K562 (cell line): ENCODE results near the gene COL4A1. TPM values are rescaled to one million over a fixed set of nuclear protein-coding genes. Genes with fewer than 3 reads are reported as not detected.

Source experiments
- ATAC-seq: fragments of 200-7000 bp; cut with Tn5 transposase; 3 replicates; pipeline ENCODE4 v1.9.1; 2020; ENCODE audit warnings: moderate library complexity
- BruUV-seq: library from RNA; stranded (reverse); fragments of 400-500 nt; replicated peaks from 2 replicates; lab custom pipeline; 2021; lab: Mats Ljungman, UMichigan
- CTCF ChIA-PET: fragments of 300-600 bp; formaldehyde crosslinking; extraction: SDS; loops from one replicate; lab custom pipeline; 2021; ENCODE audit warnings: low intra/inter-chr PET ratio; lab: Yijun Ruan, JAX
- POLR2A ChIA-PET: fragments of 300-600, 350-650 bp; sonication (Branson Sonifier 250); formaldehyde crosslinking; extraction: SDS; loops from one replicate; lab custom pipeline; 2021; ENCODE audit warnings: antibody characterized with exemption, inconsistent platforms; lab: Yijun Ruan, JAX
- DNase-seq, 4 experiments: peaks; one replicate each; pipeline versions ENCODE4 v3.0.0 to v3.0.0-alpha.2; 2011 to 2018; ENCODE audit warnings: low spot score in 3 of 4, mixed read lengths in 3 of 4; ENCODE audit errors: extremely low read depth in 1 of 4
- FAIRE-seq: peaks from 2 replicates; lab custom pipeline; 2011; peaks lifted over from hg19 to GRCh38; lab: Jason Lieb, UNC
- H2AFZ ChIP-seq: 2 replicates; pipeline ENCODE4 v1.6.0; 2011; ENCODE audit warnings: low read depth, low read length, control low read depth, inconsistent platforms
- H3K27ac ChIP-seq: fragments of 200-600 bp; 3 replicates; pipeline ENCODE4 v1.8.0; 2011; ENCODE audit warnings: low read depth, mild to moderate bottlenecking, control low read depth, inconsistent platforms, low read length, moderate library complexity, mixed read lengths; ENCODE audit errors: extremely low read depth
- H3K27me3 ChIP-seq, 2 experiments: fragments of 300-600 bp in 1 of 2; 2 replicates in 1 of 2; 3 replicates in 1 of 2; pipeline versions ENCODE4 v1.6.0 to v1.8.0; 2011; ENCODE audit warnings: inconsistent platforms in 2 of 2, low read length in 2 of 2, mild to moderate bottlenecking in 1 of 2, mixed read lengths in 1 of 2, moderate library complexity in 1 of 2; ENCODE audit not compliant: control insufficient read depth in 2 of 2, insufficient read depth in 2 of 2
- H3K36me3 ChIP-seq: fragments of 300-600 bp; 3 replicates; pipeline ENCODE4 v1.8.0; 2011; ENCODE audit warnings: mild to moderate bottlenecking, low read length, inconsistent platforms; ENCODE audit not compliant: control insufficient read depth, insufficient read depth
- H3K4me1 ChIP-seq, 2 experiments: fragments of 200-600 bp in 1 of 2; replicated peaks in 1 of 2; 2 replicates in 1 of 2; 3 replicates in 1 of 2; pipeline versions ENCODE4 v1.5.1 to v1.8.0; 2011; ENCODE audit warnings: inconsistent platforms in 2 of 2, low read length in 2 of 2, mild to moderate bottlenecking in 1 of 2, mixed read lengths in 1 of 2, moderate library complexity in 1 of 2; ENCODE audit not compliant: control insufficient read depth in 2 of 2, insufficient read depth in 2 of 2
- H3K4me2 ChIP-seq: 2 replicates; pipeline ENCODE4 v1.6.1; 2011; ENCODE audit warnings: low read length, control low read depth, inconsistent platforms, mixed read lengths; ENCODE audit not compliant: insufficient read depth
- H3K4me3 ChIP-seq: fragments of 200-600 bp; sonication (generic), shearing (Covaris generic); 2 replicates; pipeline ENCODE4 v1.5.1; 2016; ENCODE audit warnings: control low read depth, inconsistent platforms
- H3K79me2 ChIP-seq: fragments of 200-600 bp; 3 replicates; pipeline ENCODE4 v1.8.0; 2011; ENCODE audit warnings: low read length, inconsistent platforms; ENCODE audit not compliant: control insufficient read depth, insufficient read depth
- H3K9ac ChIP-seq, 2 experiments: 2 replicates each; pipeline versions ENCODE4 v1.6.0 to v1.6.1; 2011; ENCODE audit warnings: low read depth in 2 of 2, low read length in 2 of 2, control low read depth in 1 of 2, inconsistent platforms in 1 of 2, mild to moderate bottlenecking in 1 of 2, mixed read lengths in 1 of 2; ENCODE audit not compliant: insufficient read depth in 1 of 2
- H3K9me1 ChIP-seq: one replicate; pipeline ENCODE4 v1.6.0; 2011; ENCODE audit warnings: inconsistent platforms, mild to moderate bottlenecking, low read length, moderate library complexity; ENCODE audit not compliant: control insufficient read depth, insufficient read depth
- H3K9me3 ChIP-seq: replicated peaks from 2 replicates; pipeline ENCODE4 v1.5.1; 2011; ENCODE audit warnings: low read depth, low read length, inconsistent platforms; ENCODE audit not compliant: control insufficient read depth, insufficient read depth
- H4K20me1 ChIP-seq: replicated peaks from 2 replicates; pipeline ENCODE4 v1.6.1; 2011; ENCODE audit warnings: low read length, inconsistent platforms, mixed read lengths; ENCODE audit not compliant: control insufficient read depth, insufficient read depth
- CBX3 ChIP-seq, 2 experiments: IDR thresholded peaks; 1 replicate in 1 of 2; 2 replicates in 1 of 2; pipeline ENCODE4 v1.6.1; 2012; ENCODE audit warnings: inconsistent platforms in 2 of 2, low read length in 2 of 2, borderline replicate concordance in 1 of 2, control low read depth in 1 of 2
- GABPB1 ChIP-seq: sonication (generic); formaldehyde crosslinking; IDR thresholded peaks from 2 replicates; pipeline ENCODE4 v1.8.0; 2022; ENCODE audit warnings: mild to moderate bottlenecking, missing genetic modification reagents
- GABPB2 ChIP-seq: fragments of 250-450 bp; sonication (Bioruptor Pico); conservative IDR thresholded peaks from 2 replicates; pipeline ENCODE4 v1.5.1; 2021; ENCODE audit warnings: mild to moderate bottlenecking
- NFE2L1 ChIP-seq: fragments of 450-650 bp; IDR thresholded peaks from 2 replicates; pipeline ENCODE4 v1.6.1; 2016; ENCODE audit warnings: missing genetic modification characterization, low read depth, mild to moderate bottlenecking, missing compliant biosample characterization, moderate library complexity, borderline replicate concordance
- NFIX ChIP-seq: fragments of 250-450 bp; sonication (Bioruptor Pico); IDR thresholded peaks from 2 replicates; pipeline ENCODE4 v1.4.0; 2020; ENCODE audit warnings: low read depth, mild to moderate bottlenecking, moderate library complexity
- PHB ChIP-seq: fragments of 250-450 bp; sonication (Bioruptor Pico); IDR thresholded peaks from 2 replicates; pipeline ENCODE4 v1.5.0; 2021
- PRDM10 ChIP-seq: fragments of 450-650 bp; IDR thresholded peaks from 2 replicates; pipeline ENCODE4 v1.6.1; 2018; ENCODE audit not compliant: partially characterized antibody
- PRMT5 ChIP-seq: sonication (generic); formaldehyde crosslinking; IDR thresholded peaks from 2 replicates; pipeline ENCODE4 v1.5.0; 2020; ENCODE audit warnings: missing genetic modification reagents
- ZNF699 ChIP-seq: fragments of 250-450 bp; sonication (Bioruptor Pico); IDR thresholded peaks from 2 replicates; pipeline ENCODE4 v1.8.0; 2021; ENCODE audit warnings: mild to moderate bottlenecking, moderate library complexity; ENCODE audit not compliant: insufficient replicate concordance
- WGBS: fragments of 100-300 bp; shearing (Covaris generic); methylation state at CpG from one replicate; pipeline ENCODE4 v1.1.6; 2016; ENCODE audit warnings: low coverage, mixed read lengths; ENCODE audit not compliant: insufficient coverage; ENCODE audit errors: missing lambda C conversion rate; 5-methylcytosine and 5-hydroxymethylcytosine counted together
- in situ Hi-C: fragments of 300-500 bp; cut with MboI; formaldehyde crosslinking; loops from 4 replicates; pipeline ENCODE4 v1.15.0; 2018; ENCODE audit warnings: inconsistent platforms, mixed read lengths
- intact Hi-C: fragments of 100-400 bp; cut with micrococcal nuclease; formaldehyde crosslinking; loops from 2 replicates; pipeline ENCODE4 v1.14.2; 2022
- polyA plus RNA-seq, 8 experiments: library from polyadenylated mRNA; depleted of rRNA in 4 of 8; stranded (reverse) in 5 of 8; unstranded in 3 of 8; fragments of >200 nt; fragmentation: Nextera tagmentation in 2 of 8; fragmentation: Illumina TruSeq in 1 of 8; extraction: Ambion mirVana in 2 of 8; extraction: Trizol in 1 of 8; gene quantifications; 2 replicates each; pipeline versions ENCODE4 v1.2.1 to v1.2.3, GENCODE V29; 2011 to 2014; ENCODE audit warnings: inconsistent platforms in 1 of 8, missing spikeins in 1 of 8
- total RNA-seq, 7 experiments: library from RNA; depleted of rRNA in 6 of 7; stranded (reverse); fragments of >200 nt in 6 of 7; fragmentation: Illumina TruSeq in 2 of 7; extraction: Trizol in 2 of 7; gene quantifications; 2 replicates each; pipeline versions ENCODE4 v1.2.1 to v1.2.3, GENCODE V29; 2011 to 2021; ENCODE audit warnings: low replicate concordance in 1 of 7

The COL4A1 gene
- total and polyA plus RNA-seq, 9 of the 15 experiments (the other 6 are each of a cell fraction or from before 2014, with no cell fraction given) = 0.35 TPM; not detected in 8

DNA sequence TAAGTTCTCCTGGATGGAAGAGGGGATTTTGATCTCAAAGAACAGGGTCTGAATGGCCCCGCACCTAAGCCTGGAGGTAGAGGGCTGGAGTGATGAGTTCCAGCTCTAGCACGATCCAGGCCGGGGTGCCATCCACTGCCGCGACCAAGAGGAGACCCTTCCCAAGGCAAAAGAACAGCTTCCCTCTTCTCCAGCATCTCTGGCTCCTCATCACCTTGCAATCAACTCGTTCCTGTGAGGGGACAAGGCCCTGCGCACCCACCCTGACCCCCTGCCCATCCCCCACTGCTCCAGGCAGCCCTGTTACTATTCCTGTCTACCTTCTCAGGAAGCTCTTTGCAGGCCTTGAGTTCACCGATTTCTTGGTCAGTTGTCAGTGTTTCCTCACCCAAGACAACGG lies 17.8 kb downstream of the COL4A1 start:
- no peak for ATAC-seq
- intact Hi-C loops (no loop called here), in situ Hi-C loops (no loop called here)
- Histone ChIP-seq H3K36me3 (no peaks in the 10 kb centered on the region), H3K27ac (no peak overlapping the region), H2AFZ (no peak overlapping the region), H3K4me2 (no peak overlapping the region), H3K9me1 (no peaks in the 10 kb centered on the region), H4K20me1 (no peaks in the 10 kb centered on the region), H3K4me3 (no peak overlapping the region), H3K9ac (no peak overlapping the region), H3K27me3 (peaks cover 0 to 11% of the 10 kb centered on the region in 2 experiments; a peak in 3 of 5 replicates), H3K9me3 (no peaks in the 10 kb centered on the region), H3K4me1 (no peaks in the 10 kb centered on the region), H3K79me2 (no peaks in the 10 kb centered on the region)
- TF ChIP-seq ZNF699 = no peak
- TF ChIP-seq GABPB2 (CRISPR knock-in tag) = no peak
- no peak for TF ChIP-seq GABPB1 (CRISPR knock-in tag)
- no peak for TF ChIP-seq NFIX (CRISPR knock-in tag)
- TF ChIP-seq PRMT5 (CRISPR knock-in tag) = no peak
- TF ChIP-seq NFE2L1 (tag) = no peak
- TF ChIP-seq PRDM10 = no peak
- TF ChIP-seq PHB = no peak
- TF ChIP-seq CBX3 (IDR thresholded peaks at IDR 0.05; ENCODE audit: borderline replicate concordance in 1 of 2, low read length in 2 of 2) = no peak
- no peak for DNase-seq
- no TSS peak for BruUV-seq
- CTCF ChIA-PET = no interaction called here
- POLR2A ChIA-PET = interaction anchor here (0.7 to 1.2 kb wide), 2 partner anchors 42 to 58 kb away, joined by 3 read pairs; no protein-coding TSS in a partner anchor
- no peak for FAIRE-seq
- WGBS = 3% methylated on average over 6 of the region's 9 CpGs
